ENCODE measurements around the gene TYK2. TPM values are rescaled to one million over a fixed set of nuclear protein-coding genes. Genes with fewer than 3 reads are reported as not detected.
A peak's percentile ranks its signal among the peaks of the same experiment; 100 is the strongest.

The TYK2 gene
- total and polyA plus RNA-seq, 2 of the 13 experiments (the other 11 are each of a cell fraction or from before 2014, with no cell fraction given) = 38.8 to 60.1 TPM

DNA sequence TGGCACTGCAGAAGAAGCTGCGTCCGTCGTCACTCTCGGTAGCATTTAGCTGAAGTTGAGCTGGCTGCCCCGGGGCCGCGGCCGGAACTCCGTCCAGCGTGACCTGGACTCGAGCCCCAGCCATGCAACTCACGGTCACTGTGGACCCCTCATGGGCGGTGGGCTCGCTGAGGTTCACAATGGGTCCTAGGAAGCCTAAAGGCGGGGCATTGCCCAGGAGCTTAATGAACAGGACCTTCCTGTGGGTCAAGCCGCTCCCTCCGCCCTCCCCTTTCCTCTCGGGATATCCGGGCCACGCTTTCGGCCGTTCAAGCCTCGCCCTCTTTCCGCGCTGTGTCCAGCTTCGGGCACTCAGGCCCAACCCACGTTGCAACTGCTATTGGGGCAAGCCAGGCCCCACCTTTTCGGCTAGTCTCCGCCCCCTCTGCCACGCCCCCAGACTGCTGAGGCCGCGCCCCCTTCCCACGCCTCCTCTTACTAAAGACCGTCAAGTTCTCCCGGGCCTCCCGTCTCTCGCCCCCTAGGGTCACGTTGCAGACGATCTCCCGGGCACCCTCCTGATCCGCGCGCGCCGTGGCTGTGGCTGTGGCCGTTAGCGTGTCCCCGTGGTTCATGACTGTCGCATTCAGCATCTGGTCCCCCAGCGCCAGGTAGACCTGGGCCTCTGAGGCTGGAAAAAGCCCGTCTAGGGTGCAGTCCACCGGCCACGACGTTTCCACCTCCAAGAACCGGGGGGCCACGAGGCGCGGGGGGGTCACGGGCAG, 45.6 kb downstream of the TYK2 start (continued):
- TF ChIP-seq, protein P1, sequence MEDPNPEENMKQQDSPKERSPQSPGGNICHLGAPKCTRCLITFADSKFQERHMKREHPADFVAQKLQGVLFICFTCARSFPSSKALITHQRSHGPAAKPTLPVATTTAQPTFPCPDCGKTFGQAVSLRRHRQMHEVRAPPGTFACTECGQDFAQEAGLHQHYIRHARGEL (CRISPR knock-in tag; IDR thresholded peaks at IDR 0.05) = no peak
- no peak for TF ChIP-seq ZNF484 (CRISPR knock-in tag; IDR thresholded peaks at IDR 0.05; ENCODE audit: borderline replicate concordance, low read depth)
- peak; percentile 74 for TF ChIP-seq POLR2G (IDR thresholded peaks at IDR 0.05; ENCODE audit: low read depth, low read length)
- peak; percentile 43; the same call in 1 of the 2 replicates for TF ChIP-seq ZNF235 (CRISPR knock-in tag; IDR thresholded peaks at IDR 0.05; ENCODE audit: borderline replicate concordance)
- TF ChIP-seq RFX5 (IDR thresholded peaks at IDR 0.05; ENCODE audit: low read depth, low read length) = no peak
- TF ChIP-seq ZNF496 (CRISPR knock-in tag; IDR thresholded peaks at IDR 0.05; ENCODE audit: insufficient replicate concordance) = no peak
- TF ChIP-seq, protein P2, sequence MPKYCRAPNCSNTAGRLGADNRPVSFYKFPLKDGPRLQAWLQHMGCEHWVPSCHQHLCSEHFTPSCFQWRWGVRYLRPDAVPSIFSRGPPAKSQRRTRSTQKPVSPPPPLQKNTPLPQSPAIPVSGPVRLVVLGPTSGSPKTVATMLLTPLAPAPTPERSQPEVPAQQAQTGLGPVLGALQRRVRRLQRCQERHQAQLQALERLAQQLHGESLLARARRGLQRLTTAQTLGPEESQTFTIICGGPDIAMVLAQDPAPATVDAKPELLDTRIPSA (CRISPR knock-in tag; IDR thresholded peaks at IDR 0.05; ENCODE audit: borderline replicate concordance) = no peak
- TF ChIP-seq, protein P3, sequence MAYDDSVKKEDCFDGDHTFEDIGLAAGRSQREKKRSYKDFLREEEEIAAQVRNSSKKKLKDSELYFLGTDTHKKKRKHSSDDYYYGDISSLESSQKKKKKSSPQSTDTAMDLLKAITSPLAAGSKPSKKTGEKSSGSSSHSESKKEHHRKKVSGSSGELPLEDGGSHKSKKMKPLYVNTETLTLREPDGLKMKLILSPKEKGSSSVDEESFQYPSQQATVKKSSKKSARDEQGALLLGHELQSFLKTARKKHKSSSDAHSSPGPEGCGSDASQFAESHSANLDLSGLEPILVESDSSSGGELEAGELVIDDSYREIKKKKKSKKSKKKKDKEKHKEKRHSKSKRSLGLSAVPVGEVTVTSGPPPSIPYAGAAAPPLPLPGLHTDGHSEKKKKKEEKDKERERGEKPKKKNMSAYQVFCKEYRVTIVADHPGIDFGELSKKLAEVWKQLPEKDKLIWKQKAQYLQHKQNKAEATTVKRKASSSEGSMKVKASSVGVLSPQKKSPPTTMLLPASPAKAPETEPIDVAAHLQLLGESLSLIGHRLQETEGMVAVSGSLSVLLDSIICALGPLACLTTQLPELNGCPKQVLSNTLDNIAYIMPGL (CRISPR knock-in tag; IDR thresholded peaks at IDR 0.05; ENCODE audit: borderline replicate concordance in 1 of 2, low read depth in 1 of 2) = peak; percentile 16 to 25; a peak in 3 of 4 replicates
- no peak for TF ChIP-seq ZNF431 (CRISPR knock-in tag; IDR thresholded peaks at IDR 0.05; ENCODE audit: borderline replicate concordance, low read depth)
- TF ChIP-seq STAT5B (CRISPR knock-in tag; IDR thresholded peaks at IDR 0.05) = no peak
- TF ChIP-seq CHCHD3 (CRISPR knock-in tag; IDR thresholded peaks at IDR 0.05) = no peak
- TF ChIP-seq AKAP8 (CRISPR knock-in tag; IDR thresholded peaks at IDR 0.05) = no peak
- TF ChIP-seq ZNF788 (CRISPR knock-in tag; IDR thresholded peaks at IDR 0.05; ENCODE audit: borderline replicate concordance) = peak; percentile 74; the same call in 1 of the 2 replicates
- no peak for TF ChIP-seq ZFP36 (IDR thresholded peaks at IDR 0.05; ENCODE audit: borderline replicate concordance, low read depth, low read length, partially characterized antibody)
- TF ChIP-seq, protein P4, sequence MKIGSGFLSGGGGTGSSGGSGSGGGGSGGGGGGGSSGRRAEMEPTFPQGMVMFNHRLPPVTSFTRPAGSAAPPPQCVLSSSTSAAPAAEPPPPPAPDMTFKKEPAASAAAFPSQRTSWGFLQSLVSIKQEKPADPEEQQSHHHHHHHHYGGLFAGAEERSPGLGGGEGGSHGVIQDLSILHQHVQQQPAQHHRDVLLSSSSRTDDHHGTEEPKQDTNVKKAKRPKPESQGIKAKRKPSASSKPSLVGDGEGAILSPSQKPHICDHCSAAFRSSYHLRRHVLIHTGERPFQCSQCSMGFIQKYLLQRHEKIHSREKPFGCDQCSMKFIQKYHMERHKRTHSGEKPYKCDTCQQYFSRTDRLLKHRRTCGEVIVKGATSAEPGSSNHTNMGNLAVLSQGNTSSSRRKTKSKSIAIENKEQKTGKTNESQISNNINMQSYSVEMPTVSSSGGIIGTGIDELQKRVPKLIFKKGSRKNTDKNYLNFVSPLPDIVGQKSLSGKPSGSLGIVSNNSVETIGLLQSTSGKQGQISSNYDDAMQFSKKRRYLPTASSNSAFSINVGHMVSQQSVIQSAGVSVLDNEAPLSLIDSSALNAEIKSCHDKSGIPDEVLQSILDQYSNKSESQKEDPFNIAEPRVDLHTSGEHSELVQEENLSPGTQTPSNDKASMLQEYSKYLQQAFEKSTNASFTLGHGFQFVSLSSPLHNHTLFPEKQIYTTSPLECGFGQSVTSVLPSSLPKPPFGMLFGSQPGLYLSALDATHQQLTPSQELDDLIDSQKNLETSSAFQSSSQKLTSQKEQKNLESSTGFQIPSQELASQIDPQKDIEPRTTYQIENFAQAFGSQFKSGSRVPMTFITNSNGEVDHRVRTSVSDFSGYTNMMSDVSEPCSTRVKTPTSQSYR (CRISPR knock-in tag; IDR thresholded peaks at IDR 0.05; ENCODE audit: borderline replicate concordance) = no peak
- TF ChIP-seq GATAD1 (CRISPR knock-in tag; IDR thresholded peaks at IDR 0.05) = peak; percentile 62
- no peak for TF ChIP-seq SYNCRIP (IDR thresholded peaks at IDR 0.05; ENCODE audit: insufficient read depth, low read depth, low read length)
- peak; percentile 24 for TF ChIP-seq RBM39 (IDR thresholded peaks at IDR 0.05; ENCODE audit: low read depth, low read length, poor library complexity, severe bottlenecking)
- TF ChIP-seq, protein P5, sequence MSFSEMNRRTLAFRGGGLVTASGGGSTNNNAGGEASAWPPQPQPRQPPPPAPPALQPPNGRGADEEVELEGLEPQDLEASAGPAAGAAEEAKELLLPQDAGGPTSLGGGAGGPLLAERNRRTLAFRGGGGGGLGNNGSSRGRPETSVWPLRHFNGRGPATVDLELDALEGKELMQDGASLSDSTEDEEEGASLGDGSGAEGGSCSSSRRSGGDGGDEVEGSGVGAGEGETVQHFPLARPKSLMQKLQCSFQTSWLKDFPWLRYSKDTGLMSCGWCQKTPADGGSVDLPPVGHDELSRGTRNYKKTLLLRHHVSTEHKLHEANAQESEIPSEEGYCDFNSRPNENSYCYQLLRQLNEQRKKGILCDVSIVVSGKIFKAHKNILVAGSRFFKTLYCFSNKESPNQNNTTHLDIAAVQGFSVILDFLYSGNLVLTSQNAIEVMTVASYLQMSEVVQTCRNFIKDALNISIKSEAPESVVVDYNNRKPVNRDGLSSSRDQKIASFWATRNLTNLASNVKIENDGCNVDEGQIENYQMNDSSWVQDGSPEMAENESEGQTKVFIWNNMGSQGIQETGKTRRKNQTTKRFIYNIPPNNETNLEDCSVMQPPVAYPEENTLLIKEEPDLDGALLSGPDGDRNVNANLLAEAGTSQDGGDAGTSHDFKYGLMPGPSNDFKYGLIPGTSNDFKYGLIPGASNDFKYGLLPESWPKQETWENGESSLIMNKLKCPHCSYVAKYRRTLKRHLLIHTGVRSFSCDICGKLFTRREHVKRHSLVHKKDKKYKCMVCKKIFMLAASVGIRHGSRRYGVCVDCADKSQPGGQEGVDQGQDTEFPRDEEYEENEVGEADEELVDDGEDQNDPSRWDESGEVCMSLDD (CRISPR knock-in tag; IDR thresholded peaks at IDR 0.05; ENCODE audit: borderline replicate concordance) = no peak
